Measurements from ENCODE around the gene JPT1.
"Not testable (repeated sequence)": the region's sequence is repeated elsewhere in the genome, so short reads cannot be mapped to it uniquely, and the experiment has no call there.

DNA sequence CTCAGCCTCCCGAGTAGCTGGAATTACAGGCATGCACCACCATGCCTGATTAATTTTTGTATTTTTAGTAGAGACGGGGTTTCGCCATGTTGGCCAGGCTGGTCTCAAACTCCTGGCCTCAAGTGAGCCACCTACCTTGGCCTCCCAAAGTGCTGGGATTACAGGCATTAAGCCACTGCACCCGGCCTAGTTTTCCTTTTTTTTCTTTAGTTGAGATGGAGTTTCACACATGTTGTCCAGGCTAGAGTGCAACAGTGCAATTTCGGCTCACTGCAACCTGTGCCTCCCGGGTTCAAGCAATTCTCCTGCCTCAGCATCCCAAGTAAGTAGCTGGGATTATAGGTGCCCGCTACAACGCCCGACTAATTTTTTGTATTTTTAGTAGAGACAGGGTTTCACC, 16.6 kb downstream of the JPT1 start:
- not testable (repeated sequence) for TF ChIP-seq EZH2 (IDR thresholded peaks at IDR 0.05; ENCODE audit: borderline replicate concordance, low read length)
- TF ChIP-seq, protein P1, sequence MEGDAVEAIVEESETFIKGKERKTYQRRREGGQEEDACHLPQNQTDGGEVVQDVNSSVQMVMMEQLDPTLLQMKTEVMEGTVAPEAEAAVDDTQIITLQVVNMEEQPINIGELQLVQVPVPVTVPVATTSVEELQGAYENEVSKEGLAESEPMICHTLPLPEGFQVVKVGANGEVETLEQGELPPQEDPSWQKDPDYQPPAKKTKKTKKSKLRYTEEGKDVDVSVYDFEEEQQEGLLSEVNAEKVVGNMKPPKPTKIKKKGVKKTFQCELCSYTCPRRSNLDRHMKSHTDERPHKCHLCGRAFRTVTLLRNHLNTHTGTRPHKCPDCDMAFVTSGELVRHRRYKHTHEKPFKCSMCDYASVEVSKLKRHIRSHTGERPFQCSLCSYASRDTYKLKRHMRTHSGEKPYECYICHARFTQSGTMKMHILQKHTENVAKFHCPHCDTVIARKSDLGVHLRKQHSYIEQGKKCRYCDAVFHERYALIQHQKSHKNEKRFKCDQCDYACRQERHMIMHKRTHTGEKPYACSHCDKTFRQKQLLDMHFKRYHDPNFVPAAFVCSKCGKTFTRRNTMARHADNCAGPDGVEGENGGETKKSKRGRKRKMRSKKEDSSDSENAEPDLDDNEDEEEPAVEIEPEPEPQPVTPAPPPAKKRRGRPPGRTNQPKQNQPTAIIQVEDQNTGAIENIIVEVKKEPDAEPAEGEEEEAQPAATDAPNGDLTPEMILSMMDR (conservative IDR thresholded peaks at IDR 0.05 in 1 of 2, IDR thresholded peaks at IDR 0.05 in 1 of 2; ENCODE audit: extremely low read depth in 1 of 2, insufficient read depth in 1 of 2, low read depth in 1 of 2, low read length in 2 of 2), result not testable (repeated sequence)
